Stimulated activated CD4-positive, alpha-beta T cell treated with anti-CD3 and anti-CD28 coated beads, TNF-alpha, amount 100 ng/mL, for 48 hours (primary cell): ENCODE measurements around the gene CALR.
"Not testable (repeated sequence)": the region's sequence is repeated elsewhere in the genome, so short reads cannot be mapped to it uniquely, and the experiment has no call there.

Experiments
- DNase-seq, 3 donors: peaks; one replicate each; pipeline ENCODE4 v3.0.0-alpha.2; 2020; ENCODE audit warnings: low read depth in 3 of 3

Gene CALR

DNA sequence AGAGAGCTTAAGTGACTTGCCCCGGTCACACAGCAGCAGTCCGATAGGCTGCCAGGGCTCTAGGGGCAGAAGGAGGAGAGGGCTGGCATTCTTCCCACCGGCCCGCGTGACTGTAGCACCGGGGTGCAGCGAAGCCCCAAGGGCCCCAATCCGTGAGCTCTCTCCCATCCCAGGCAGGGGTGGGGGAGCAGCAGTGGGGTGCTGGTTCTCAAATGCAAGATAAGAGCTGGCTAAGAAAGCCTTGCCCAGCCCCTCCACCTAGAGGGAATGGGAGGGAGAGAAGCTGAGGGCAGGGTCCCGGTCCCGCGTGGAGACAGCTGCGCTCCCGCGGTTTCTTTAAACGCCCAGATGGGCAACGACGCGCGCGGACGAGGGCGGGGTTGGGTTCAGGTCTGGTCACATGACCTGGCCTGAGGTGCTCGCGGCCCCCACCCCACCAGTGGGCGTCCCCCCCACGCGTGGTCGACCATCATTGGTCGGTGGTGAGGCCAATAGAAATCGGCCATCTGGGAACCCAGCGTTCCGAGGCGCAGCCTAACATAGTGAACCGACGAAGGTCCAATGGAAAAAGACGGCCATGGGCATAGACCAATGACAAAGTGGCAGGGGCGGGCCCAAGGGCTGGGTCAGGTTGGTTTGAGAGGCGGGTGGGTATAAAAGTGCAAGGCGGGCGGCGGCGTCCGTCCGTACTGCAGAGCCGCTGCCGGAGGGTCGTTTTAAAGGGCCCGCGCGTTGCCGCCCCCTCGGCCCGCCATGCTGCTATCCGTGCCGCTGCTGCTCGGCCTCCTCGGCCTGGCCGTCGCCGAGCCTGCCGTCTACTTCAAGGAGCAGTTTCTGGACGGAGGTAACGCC, at the start of gene CALR:
Gene CALR (plus strand): TSS at position 683 of the 852 bp plus-strand sequence. CDS start 71 bp downstream, at position 754.
- peak; percentile 98 to 99 (median 99) for DNase-seq

DNA sequence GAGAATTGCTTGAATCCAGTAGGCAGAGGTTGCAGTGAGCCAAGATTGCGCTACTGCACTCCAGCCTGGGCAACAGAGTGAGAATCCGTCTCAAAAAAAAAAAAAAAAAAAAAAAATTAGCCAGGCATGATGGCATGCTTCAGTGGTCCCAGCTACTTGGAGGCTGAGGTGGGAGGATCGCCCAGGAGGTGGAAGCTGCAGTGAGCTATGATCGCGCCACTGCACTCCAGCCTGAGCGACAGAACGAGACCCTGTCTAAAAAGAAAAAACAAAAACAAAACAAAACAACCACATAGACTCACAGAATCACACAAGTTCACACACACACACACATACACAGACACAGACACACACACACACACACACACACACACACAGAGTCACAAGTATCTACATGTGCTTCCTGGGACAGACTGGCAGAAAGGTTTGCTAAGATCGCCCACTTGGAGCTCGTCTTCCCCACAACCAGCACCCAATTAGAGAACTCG, 48.1 kb upstream of the CALR start:
- not testable (repeated sequence) for DNase-seq

DNA sequence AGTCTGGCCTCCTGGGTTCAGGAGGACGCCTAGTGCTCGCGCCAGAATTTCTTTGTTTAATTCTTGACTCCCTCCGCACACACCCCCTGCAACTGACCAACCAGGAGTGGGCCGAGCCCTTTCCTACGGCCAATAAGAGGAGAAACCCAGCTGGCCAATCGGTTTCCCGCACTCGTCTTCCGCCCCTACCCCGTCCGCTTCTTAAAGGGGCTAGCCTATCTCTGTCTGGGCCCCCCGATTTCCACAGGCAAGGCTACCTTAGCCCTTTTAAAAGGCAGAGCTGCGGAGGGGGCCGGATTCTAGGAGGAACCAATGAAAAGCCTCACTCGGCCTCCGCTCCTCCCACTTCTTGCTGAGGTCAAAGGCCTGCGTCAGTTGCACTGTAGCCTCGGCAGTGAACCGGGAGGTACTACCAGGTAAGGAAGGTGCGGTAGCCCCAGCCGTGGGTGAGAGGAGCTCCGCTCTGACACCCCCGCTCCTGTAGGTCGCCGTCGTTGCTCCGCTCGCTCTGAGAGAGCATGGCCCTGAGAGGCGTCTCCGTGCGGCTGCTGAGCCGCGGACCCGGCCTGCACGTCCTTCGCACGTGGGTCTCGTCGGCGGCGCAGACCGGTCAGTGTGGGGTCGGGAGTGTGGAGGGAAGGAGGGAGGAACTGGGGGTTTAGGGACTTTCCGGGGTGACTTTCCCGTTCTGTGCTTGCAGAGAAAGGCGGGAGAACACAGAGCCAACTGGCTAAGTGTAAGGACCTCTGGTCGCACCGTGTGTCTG, 47.4 kb upstream of the CALR start, which contains the start of gene GCDH:
Gene GCDH (plus strand): TSS at position 374 of the 766 bp plus-strand sequence. CDS start 145 bp downstream, at position 519.
- DNase-seq = peak; percentile 91 to 97 (median 94)

DNA sequence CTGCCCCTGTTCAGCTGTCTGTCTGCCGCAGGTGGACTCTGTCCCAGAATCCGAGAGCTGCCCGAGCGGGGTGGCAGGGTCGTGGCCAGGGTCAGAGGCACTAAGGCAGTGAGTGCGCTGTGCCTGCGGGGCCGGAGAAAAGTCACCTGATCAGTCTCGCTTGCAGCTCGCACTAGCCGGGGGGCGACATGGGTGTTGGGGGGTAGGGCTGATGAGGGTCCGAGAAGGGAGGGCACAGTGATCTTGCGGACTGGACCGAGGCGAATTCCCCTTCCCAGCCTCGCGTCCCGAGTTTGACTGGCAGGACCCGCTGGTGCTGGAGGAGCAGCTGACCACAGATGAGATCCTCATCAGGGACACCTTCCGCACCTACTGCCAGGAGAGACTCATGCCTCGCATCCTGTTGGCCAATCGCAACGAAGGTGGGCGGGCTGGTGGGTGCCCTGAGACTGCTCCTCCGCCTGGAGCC, 46.8 kb upstream of the CALR start:
- no peak for DNase-seq

DNA sequence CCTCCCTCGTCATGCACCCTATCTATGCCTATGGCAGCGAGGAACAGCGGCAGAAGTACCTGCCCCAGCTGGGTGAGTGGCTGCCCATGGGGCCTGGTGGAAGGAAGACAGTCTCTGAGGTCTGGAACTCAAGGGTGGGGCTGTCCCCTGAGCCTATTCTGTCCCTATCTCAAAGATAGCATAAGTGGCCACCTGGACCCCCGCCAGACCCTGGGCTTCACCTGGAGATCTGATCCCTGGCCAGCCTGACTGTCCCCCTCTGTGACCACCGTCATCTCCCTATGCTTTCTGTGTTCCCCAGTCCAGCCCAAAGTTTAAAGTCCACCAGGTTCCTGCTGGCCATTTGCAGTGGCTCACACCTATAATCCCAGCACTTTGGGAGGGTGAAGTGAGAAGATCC, 44.8 kb upstream of the CALR start:
- DNase-seq = no peak

DNA sequence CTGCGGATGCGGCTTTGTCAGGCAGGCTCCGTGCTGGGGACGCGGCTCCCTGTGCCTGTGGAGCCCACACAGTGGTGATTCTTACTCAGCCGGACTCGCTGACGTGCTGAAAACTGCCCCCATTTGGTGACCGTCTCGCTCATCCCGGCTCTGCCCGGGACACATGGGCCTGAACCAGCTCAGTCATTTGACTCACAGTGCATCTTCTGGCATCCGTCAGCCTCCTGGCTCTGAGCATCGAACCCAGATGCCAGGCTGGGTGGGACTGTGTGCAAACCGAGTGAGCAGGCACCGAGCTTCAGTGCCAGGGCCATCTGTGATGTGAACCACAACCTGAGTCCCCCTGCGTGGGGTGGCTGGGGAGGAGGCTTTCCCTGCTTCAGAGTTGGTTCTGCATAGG, 41.9 kb upstream of the CALR start:
- DNase-seq = no peak

DNA sequence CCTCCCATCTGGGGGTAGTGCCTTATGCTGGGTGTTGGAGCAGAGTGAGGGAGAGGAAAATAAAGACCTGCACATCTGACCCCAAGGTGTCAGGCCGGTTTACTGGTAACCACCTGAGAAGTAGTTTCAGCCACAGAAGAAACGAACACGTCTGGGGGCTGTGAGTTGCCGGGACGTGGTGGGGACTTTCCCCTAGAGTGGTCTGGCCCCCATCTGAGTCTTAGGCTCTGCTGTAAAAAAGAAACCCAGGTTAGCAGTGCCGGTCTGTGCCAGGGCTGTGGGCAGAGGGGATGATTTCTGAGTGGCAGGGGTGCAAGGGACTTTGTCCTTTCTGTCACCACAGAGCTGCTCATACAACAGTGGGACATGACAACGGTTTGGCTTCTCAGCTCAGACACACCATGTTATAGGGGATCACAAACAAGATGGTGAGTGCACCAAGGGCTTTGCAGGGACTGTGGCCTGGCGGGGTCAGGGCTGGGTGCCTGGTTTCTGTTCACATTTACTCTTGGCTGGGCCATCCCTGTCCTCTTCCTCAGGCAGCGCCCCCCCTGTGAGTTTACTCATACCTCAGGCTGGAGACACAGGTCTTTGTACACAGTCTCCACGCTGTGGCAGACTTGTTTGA, 38.4 kb upstream of the CALR start:
- no peak for DNase-seq

DNA sequence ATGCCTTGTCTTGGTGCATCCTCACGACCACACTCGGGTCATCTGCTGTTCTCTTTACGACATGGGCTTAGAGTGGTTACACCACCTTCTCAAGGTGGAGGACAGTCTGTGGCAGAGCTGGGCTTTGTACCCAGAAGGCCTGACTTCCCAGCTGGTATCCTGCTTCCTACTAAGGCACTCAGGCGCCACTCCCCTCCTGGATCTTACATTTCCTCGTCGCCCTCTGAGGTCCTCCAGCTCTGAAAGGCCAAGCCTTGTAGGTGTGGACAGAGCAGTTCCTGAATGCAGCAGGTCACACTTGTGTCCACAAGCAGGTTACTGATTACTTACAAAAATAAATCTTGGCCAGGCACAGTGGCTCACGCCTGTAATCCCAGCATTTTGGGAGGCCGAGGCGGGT, 31.2 kb upstream of the CALR start:
- no peak for DNase-seq

DNA sequence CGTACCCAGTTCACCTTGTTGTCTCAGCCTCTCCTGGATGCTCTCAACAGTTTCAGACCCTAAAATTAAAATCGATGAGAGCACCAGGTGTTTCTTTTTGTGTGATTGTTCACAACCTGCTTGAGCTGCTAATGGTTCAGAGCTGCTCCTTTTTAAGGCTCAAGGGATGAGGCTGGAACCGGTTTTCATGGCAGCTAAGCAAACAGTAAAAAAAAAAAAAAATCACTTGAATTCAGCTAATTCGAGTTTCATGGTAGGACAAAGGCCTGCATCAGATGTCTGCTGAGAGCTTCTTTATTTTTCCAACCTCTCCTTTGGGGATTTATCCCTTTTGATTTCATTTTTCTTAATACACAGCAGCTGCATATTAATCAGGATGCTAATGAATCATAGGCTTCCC, 25.8 kb upstream of the CALR start:
- DNase-seq = no peak

DNA sequence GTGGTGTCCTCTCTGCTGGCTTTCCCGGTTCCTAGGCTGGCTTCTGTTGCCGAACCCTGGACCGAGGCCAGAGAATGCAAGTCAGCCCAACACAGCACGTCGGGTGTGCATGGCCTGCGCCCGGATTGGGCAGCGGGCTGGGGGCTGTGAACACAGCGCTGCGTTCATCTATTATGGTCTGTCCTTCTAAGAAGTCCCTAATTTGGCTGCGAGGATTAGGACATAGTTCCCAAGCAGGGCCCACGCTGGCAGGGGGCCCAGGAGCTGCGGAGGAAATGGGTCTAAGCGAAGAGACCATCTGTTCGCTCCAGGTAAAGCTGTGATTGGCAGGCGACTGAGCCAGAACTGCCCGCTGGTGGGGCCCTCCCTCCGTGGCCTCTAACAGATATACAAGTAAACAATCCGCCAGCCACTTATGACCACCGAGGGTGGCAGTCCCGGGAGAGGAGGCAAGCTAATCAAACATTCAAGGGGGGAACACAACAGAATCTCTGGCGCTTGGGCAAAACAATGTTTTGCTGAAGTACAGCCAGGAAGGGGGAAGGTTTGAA, 25.3 kb upstream of the CALR start:
- DNase-seq = no peak

DNA sequence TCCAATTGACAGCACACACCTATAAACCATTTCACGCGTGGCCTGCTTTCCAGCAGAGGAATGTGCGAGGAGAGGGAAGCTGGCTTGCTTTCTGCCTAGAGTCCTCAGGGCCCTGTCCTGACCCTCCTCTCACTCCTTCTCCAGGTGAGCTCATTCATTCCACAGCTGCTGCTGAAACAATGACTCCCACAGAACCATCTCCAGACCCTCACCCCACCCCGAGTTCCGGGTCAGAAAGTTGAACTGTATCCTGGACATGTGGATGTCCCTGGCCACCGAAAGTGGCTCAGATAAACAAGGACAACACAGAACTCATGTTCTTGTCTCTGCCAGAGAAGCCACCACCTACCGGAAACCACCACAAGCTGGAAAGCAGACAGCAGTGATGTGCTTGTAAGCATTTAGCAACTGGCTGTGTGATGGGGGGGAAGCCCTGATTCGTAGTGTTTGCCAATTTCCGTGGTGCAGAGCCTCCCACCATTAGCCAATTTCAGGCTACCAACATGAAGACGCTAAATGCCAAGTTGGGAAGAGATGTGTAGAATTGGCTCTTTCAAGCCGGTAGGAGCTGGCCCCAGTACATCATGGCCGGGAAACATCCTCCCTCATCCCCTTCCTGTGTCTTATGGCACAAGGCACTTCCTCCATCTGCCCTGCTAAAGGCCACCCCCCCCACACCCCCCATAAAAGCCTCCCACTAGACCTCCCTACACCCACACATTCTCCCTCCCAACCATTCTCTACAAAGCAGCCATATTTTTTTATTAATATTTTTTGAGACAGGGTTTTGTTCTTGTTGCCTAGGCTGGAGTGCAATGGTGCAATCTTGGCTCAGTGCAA, 24.3 kb upstream of the CALR start:
- DNase-seq = no peak

DNA sequence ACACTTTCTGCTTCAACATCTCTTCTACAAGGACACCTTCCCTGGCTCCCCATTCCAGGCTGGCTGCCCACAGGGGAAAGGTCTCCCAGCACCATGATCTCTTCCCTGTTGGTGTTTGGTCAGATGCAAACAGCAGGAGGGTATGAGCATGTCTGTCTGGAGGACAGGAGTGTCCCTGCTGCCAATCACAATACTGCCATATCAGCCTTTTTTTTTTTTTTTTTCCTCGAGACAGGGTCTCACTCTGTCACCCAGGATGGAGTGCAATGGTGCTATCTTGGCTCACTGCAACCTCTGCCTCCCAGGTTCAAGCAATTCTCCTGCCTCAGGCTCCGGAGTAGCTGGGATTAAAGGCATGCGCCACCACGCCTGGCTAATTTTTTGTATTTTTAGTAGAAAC, 22.5 kb upstream of the CALR start:
- not testable (repeated sequence) for DNase-seq

DNA sequence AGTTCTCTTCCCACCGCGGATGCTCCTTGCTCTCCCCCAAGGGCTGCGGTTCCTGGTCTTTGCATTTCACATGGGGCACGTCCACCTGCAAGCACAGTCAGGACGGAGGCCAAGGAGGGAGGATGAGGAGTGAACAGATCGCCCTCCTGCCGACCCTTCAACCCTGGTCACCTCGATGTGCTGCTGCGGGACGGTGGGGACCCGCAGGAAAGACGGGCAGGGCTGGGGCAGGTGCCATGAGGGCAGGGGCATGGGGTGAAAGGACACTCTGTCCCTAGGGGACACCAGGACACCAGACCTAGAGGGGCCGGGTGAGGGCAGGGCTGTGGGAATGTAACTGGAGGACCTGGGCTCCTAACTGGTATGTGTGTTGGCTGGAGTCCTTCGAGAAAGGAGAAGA, 20.2 kb upstream of the CALR start:
- no peak for DNase-seq

DNA sequence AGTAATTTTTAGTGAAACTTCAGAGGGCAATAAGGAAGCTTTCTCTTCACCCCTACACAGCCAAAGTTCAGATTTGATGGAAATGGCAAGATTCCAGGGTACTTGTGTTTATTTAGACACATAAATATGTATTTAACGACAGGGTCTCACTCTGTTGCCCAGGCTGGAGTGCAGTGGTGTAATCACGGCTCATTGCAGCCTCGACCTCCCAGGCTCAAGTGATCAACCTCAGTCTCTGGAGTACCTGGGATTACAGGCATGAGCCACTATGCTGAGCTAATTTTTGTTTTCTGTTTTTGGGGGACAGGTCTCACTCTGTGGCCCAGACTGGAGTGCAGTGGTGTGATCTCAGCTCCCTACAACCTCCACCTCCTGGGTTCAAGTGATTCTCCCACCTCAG, 17.4 kb upstream of the CALR start:
- DNase-seq = no peak

DNA sequence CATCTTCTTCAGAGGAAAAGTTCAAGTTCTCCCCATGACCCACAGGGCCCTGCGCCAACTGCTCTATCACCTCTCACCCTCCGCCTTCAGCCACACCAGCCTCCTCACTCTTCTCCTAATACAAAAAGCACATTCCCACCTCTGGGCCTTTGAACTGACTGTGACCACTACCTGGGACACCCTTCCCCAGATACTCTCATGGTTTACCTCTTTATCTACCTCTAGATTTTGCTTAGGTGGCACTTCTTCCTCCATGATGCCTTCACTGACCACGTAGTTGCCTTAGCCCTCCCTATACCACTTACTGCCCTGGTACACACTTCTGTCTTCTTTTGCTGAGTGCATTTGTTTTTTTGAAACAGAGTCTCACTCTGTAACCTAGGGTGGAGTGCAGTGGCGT, 15.4 kb upstream of the CALR start:
- no peak for DNase-seq

DNA sequence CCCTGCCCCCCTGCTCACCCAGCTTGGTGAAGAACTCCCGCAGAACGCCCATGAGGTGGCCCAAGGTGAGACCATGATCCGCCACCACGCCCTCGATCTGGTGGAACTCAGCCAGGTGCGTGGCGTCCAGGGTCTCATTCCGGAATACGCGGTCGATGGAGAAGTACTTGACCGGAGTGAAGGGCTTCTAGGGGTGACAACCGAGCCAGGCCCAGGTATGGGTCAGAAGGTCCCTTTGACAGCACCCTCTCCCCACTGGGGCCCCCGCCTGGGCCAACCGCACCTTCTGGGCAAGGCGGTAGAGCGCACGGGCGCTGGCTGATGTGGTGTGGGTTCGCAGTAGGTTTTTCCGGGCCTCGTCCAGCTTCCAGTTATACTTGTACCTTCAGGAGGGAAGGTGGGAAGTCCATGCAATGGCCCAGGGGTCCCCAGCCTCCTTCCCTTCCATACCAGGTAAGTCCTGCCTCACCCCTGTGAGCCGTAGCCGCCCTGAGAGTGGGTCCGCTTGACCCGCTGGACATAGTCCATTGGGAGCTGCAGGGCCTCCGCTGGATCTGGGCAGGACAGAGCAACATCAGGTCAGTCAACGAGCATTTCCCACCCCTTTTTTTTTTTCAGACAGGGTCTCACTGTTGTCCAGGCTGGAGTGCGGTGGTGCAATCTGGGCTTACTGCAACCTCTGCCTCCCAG, 13.6 kb upstream of the CALR start:
- DNase-seq = no peak

DNA sequence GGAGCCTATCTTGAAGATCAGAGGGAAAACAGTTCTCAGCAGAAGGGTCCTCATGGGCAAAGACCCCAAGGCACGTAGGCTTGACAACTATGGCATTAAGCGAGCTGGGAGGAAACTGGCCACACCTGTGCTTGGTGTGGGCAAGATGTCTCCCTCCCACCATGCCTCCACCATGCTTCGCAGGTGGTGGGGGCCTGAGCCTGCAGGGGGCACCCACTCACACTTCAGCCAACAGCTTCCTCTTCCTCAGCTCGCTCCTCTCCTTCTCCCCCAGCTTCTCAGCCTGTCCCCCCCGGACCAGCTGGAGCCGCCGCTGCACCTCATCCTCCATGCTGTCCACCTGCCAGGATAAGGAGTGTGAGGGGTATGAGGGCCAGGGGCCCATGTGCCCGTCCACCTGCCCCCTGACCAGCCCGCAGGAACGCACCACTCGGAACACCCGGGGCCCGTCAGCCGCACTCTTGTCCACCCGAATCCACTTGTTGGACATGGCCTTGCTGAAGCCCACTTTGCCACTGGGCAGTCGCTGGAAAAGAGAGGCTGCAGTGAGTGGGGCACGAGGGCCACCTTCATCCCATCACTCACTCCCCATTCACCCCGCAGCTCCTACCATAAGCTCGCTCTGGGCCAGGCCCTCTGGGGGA, 8.3 kb upstream of the CALR start:
- DNase-seq = no peak

DNA sequence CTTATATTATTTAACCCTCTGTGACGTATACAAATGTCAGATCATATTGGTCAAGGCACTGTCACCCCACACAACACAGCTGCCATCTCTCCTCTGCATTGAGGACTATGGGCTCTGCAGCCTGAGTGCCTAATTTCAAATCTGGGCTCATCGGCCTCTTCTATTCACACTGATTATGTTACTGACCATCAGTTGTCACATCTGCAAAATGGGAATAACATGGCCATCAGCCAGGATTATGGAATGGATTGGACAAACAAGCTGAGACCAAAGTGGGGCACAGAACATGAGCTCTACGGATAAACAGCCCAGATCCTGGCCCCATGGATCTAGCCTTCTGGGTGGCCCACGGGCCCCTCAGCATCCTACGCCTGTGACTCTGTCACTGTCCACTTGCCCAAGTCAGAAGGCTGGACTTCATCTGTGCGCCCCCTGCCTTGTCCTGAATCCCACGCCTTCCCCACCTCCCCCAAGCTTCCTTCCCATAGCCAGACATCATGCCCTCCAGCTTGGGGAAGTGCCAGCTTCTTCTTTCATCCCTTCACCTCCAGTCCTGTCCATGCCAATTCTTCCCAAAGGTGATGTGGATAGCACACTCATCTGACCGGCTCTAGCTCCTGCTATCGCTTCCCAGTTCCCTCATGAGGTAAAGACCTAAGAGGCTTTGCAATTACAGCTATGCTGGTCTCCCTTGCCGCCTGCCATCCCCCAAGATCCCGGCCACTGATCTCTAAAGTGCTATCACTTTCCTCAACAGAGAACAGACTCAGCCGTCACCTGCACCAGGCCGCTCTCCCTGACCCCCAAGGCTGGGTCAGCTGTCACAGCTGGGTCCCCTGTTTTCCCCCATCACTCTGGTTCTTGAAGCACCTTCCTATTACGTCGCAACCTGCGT, 5.8 kb upstream of the CALR start:
- DNase-seq = no peak
